Measurements from ENCODE around the gene TNS4.

TNS4 gene

GRCh38 chr17:40442392-40443195, 58.8 kb downstream of the TNS4 start:
- Histone ChIP-seq H3K4me3 (replicated peaks; ENCODE audit: low read depth, low read length) (no peak overlapping the region; the same call in 1 of the 2 replicates), H3K27me3 (replicated peaks; ENCODE audit: control insufficient read depth, insufficient read depth, low read length) (no peaks in the 10 kb centered on the region; the same call in none of the 2 replicates), H3K36me3 (ENCODE audit: control insufficient read depth, insufficient read depth, low read length) (no peaks in the 10 kb centered on the region)
- no peak for TF ChIP-seq CTCF (IDR thresholded peaks at IDR 0.05; ENCODE audit: insufficient read depth, low read length, poor library complexity, severe bottlenecking)
- no peak for DNase-seq (ENCODE audit: extremely low read depth, insufficient read length)

GRCh38 chr17:40440166-40440565, 61.3 kb downstream of the TNS4 start:
- Histone ChIP-seq H3K27me3 (replicated peaks; ENCODE audit: control insufficient read depth, insufficient read depth, low read length) (no peaks in the 10 kb centered on the region; the same call in none of the 2 replicates), H3K36me3 (ENCODE audit: control insufficient read depth, insufficient read depth, low read length) (no peaks in the 10 kb centered on the region), H3K4me3 (replicated peaks; ENCODE audit: low read depth, low read length) (no peak overlapping the region)
- TF ChIP-seq CTCF (IDR thresholded peaks at IDR 0.05; ENCODE audit: insufficient read depth, low read length, poor library complexity, severe bottlenecking): no peak
- no peak for DNase-seq (ENCODE audit: extremely low read depth, insufficient read length)

- Histone ChIP-seq H3K36me3 (ENCODE audit: control insufficient read depth, insufficient read depth, low read length) (no peaks in the 10 kb centered on the region), H3K27me3 (replicated peaks; ENCODE audit: control insufficient read depth, insufficient read depth, low read length) (peaks cover 2% of the 10 kb centered on the region), H3K4me3 (replicated peaks; ENCODE audit: low read depth, low read length) (no peak overlapping the region)
- no peak for TF ChIP-seq CTCF (IDR thresholded peaks at IDR 0.05; ENCODE audit: insufficient read depth, low read length, poor library complexity, severe bottlenecking)
- no peak for DNase-seq (ENCODE audit: extremely low read depth, insufficient read length)
Measured at GRCh38 chr17:40437095-40437732, 64.2 kb downstream of the TNS4 start.

GRCh38 chr17:40436636-40437035, 64.8 kb downstream of the TNS4 start:
- no peak overlapping the region for H3K4me3 ChIP-seq (replicated peaks; ENCODE audit: low read depth, low read length)
- no peak for DNase-seq (ENCODE audit: extremely low read depth, insufficient read length)
- H3K36me3 ChIP-seq (ENCODE audit: control insufficient read depth, insufficient read depth, low read length): no peaks in the 10 kb centered on the region
- H3K27me3 ChIP-seq (replicated peaks; ENCODE audit: control insufficient read depth, insufficient read depth, low read length): peaks cover 2% of the 10 kb centered on the region
- no peak for TF ChIP-seq CTCF (IDR thresholded peaks at IDR 0.05; ENCODE audit: insufficient read depth, low read length, poor library complexity, severe bottlenecking)

GRCh38 chr17:40433551-40434415, 67.6 kb downstream of the TNS4 start:
- peak; percentile 69 for TF ChIP-seq CTCF (IDR thresholded peaks at IDR 0.05; ENCODE audit: insufficient read depth, low read length, poor library complexity, severe bottlenecking)
- DNase-seq (ENCODE audit: extremely low read depth, insufficient read length): no peak
- Histone ChIP-seq H3K4me3 (replicated peaks; ENCODE audit: low read depth, low read length) (no peak overlapping the region), H3K36me3 (ENCODE audit: control insufficient read depth, insufficient read depth, low read length) (no peaks in the 10 kb centered on the region), H3K27me3 (replicated peaks; ENCODE audit: control insufficient read depth, insufficient read depth, low read length) (peaks cover 2% of the 10 kb centered on the region; the same call in 1 of the 2 replicates)

Measured in GM06990 (cell line).